Hematopoietic multipotent progenitor cell treated with erythropoietin and hydrocortisone succinate and interleukin-3 and kit ligand, for 4 days (in vitro differentiated cells): ENCODE data around the gene GALNT2.

Experiments used
- DNase-seq: peaks from one replicate; pipeline ENCODE4 v3.0.0-alpha.2; 2015

Gene GALNT2

GRCh38 chr1:230243583-230244353, 176.7 kb downstream of the GALNT2 start:
- DNase-seq: no peak

- no peak for DNase-seq
These were observed 179.5 kb downstream of the GALNT2 start for GRCh38 chr1:230246551-230246950.

- DNase-seq: no peak
These were observed 181.2 kb downstream of the GALNT2 start for GRCh38 chr1:230248016-230248888.

- no peak for DNase-seq
These were observed 181.8 kb downstream of the GALNT2 start for GRCh38 chr1:230248889-230249270.

GRCh38 chr1:230249695-230250480, 182.8 kb downstream of the GALNT2 start:
- DNase-seq: no peak

GRCh38 chr1:230250666-230251065, 183.6 kb downstream of the GALNT2 start:
- DNase-seq: no peak

GRCh38 chr1:230251644-230252191, 184.7 kb downstream of the GALNT2 start:
- DNase-seq: no peak

- DNase-seq: no peak
These were observed 186.1 kb downstream of the GALNT2 start for GRCh38 chr1:230253150-230253549.

GRCh38 chr1:230254265-230254664, 187.2 kb downstream of the GALNT2 start:
- no peak for DNase-seq

GRCh38 chr1:230255116-230255515, 188.1 kb downstream of the GALNT2 start:
- no peak for DNase-seq

- DNase-seq: no peak
These were observed 189.0 kb downstream of the GALNT2 start for GRCh38 chr1:230255991-230256390.

GRCh38 chr1:230256896-230257295, 189.9 kb downstream of the GALNT2 start:
- DNase-seq: no peak

- peak; percentile 69 for DNase-seq
These were observed 192.6 kb downstream of the GALNT2 start for GRCh38 chr1:230259621-230260020.

GRCh38 chr1:230260831-230261230, 193.8 kb downstream of the GALNT2 start:
- no peak for DNase-seq

GRCh38 chr1:230261928-230262650, 195.1 kb downstream of the GALNT2 start:
- DNase-seq: no peak

- DNase-seq: no peak
These were observed 196.0 kb downstream of the GALNT2 start for GRCh38 chr1:230262867-230263567.

GRCh38 chr1:230263568-230264195, 196.6 kb downstream of the GALNT2 start:
- DNase-seq: no peak

GRCh38 chr1:230264342-230264741, 197.3 kb downstream of the GALNT2 start:
- no peak for DNase-seq

- DNase-seq: no peak
These were observed 198.4 kb downstream of the GALNT2 start for GRCh38 chr1:230265200-230266115.

- no peak for DNase-seq
These were observed 199.4 kb downstream of the GALNT2 start for GRCh38 chr1:230266456-230266855.
